Measurements from ENCODE around the gene SPOPL.

DNA sequence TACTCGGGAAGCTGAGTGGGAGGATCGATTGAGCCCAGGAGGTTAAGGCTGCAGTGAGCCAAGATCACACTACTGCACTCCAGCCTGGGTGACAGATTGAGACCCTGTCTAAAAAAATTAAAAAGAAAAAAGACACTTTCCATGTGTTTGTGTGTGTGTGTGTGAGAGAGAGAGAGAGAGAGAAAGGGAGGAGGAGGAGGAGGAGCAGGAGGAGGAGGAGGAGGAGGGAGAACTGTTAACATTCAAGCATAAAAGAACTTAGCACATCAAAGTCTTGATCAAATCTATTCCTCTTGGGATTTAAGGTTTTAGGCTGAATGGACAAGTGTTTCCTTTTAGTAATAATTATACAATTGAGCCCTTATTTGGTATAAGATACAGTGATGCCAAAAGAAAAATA, 75.5 kb downstream of the SPOPL start:
- no peak for TF ChIP-seq POLR2A (IDR thresholded peaks at IDR 0.05)
- no peak for TF ChIP-seq CTCF (IDR thresholded peaks at IDR 0.05)

Data from testis (tissue), 2 donors.